Measurements from ENCODE around the gene GRID2. TPM values are rescaled to one million over a fixed set of nuclear protein-coding genes. Genes with fewer than 3 reads are reported as not detected.

Gene GRID2
- total RNA-seq, 1 experiment from 2014 or later: not detected

- no peak for DNase-seq (ENCODE audit: extremely low read depth, low read depth)
Measured at GRCh38 chr4:93168053-93168452, 864.3 kb downstream of the GRID2 start.

DNA sequence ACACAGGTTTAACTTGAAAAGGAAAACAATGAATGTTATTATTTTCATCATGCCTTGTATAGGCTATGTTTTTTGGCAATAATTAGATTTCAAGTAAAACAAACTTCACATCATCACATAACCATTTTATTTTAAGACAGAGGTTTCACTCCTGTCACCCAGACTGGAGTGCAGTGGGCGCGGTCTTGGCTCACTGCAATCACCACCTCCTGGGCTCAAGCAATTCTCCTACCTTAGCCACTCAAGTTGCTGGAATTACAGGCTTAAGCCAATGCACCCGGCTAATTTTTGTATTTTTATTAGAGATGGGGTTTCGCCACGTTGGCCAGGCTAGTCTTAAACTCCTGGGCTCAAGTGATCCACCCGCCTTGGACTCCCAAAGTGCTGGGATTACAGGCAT, 866.2 kb downstream of the GRID2 start:
- no peak for DNase-seq (ENCODE audit: extremely low read depth, low read depth)

GRCh38 chr4:93174598-93174997, 870.8 kb downstream of the GRID2 start:
- no peak for DNase-seq (ENCODE audit: extremely low read depth, low read depth)

- no peak for DNase-seq (ENCODE audit: extremely low read depth, low read depth)
Measured at GRCh38 chr4:93178279-93178678, 874.5 kb downstream of the GRID2 start.

DNA sequence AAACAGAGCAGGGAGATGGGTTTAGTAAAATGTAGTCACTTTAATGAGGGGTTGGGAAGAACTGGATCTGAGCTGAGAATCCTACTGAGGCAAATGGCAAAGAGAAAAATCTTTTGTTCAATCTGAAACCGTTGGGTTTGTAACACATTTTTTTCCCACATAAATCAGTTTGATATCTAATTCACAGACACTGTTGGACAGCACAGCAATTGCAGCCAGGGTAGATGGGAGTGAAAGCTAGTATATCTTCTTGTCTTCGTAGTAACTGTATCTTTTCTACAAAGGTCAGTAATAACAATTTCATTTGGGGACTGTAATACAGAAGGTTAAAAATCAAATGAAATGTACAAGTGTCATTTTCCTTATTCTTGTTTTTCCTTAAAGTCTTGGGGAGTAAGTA, 875.3 kb downstream of the GRID2 start:
- no peak for DNase-seq (ENCODE audit: extremely low read depth, low read depth)

- no peak for DNase-seq (ENCODE audit: extremely low read depth, low read depth)
Measured at GRCh38 chr4:93182722-93183121, 879.0 kb downstream of the GRID2 start.

- DNase-seq (ENCODE audit: extremely low read depth, low read depth): no peak
Measured at GRCh38 chr4:93183576-93183975, 879.8 kb downstream of the GRID2 start.

- no peak for DNase-seq (ENCODE audit: extremely low read depth, low read depth)
Measured at GRCh38 chr4:93184053-93184452, 880.3 kb downstream of the GRID2 start.

- no peak for DNase-seq (ENCODE audit: extremely low read depth, low read depth)
Measured at GRCh38 chr4:93186846-93187245, 883.1 kb downstream of the GRID2 start.

- DNase-seq (ENCODE audit: extremely low read depth, low read depth): no peak
Measured at GRCh38 chr4:93187466-93187865, 883.7 kb downstream of the GRID2 start.

DNA sequence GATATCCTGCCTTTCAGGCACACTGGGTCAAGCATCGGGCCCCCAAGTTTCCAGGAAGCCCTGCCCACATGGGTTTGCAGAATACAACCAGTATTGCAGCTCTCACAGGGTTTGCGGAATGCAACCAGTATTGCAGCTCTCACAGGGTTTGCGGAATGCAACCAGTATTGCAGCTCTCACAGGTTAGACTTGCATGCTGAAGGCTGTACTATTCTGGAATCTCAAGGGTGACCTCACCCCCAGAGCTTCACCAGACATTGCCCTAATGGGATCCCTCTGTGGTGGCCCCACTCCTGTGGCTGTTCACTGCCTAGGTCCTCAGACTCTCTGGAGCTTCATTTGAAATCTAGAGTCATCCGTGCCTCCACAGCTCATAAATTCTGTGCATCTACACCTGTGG, 884.1 kb downstream of the GRID2 start:
- DNase-seq (ENCODE audit: extremely low read depth, low read depth): no peak

DNA sequence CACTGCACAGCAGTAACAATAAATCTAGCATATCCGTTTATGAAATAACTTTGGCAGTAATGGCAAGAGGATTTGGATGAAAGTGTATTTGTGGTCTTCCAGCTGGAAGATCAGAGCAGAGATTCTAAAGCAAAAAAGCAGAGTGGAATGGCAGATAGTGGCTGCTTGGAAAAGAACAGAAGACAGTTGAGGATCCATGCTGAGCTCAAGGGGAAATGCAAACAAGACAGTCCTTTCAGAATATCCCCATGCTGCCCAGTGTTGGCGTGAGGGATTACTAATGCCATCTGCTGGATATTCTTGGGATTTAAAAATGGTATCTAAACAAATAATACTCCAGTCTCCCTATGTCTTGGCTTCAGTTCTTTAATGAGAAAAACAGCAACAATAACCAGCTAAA, 895.7 kb downstream of the GRID2 start:
- DNase-seq (ENCODE audit: extremely low read depth, low read depth): peak; percentile 41

DNA sequence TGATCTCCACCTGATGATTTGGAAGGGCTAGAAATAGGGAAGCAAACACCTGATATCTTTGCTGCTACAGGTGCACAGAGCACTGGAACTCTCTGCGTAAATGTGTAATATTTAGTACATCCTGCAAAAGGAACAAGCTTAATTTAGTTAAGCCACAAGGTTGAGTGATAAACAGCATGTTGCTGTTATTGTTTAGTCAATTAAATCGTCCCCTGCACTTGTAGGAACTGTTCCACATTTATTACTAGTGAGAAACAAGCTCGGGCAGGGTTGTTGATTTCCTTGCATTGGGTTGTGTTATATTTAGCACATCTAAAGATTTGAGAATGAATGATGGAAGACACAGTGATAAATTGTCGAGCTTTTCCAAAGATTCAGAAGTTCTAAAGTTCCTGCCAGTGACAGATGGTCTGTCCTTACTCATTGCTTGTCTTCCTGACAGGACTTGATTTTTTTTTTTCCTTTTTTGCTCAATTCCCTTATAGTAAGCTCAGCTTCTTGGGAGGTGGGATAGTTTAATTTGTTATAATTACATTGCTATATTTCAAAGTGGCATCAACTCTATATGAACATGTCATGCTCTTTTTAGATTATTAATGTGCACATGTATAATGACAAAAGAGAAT, 897.8 kb downstream of the GRID2 start:
- no peak for DNase-seq (ENCODE audit: extremely low read depth, low read depth)

GRCh38 chr4:93203708-93204107, 899.9 kb downstream of the GRID2 start:
- DNase-seq (ENCODE audit: extremely low read depth, low read depth): peak; percentile 3

DNA sequence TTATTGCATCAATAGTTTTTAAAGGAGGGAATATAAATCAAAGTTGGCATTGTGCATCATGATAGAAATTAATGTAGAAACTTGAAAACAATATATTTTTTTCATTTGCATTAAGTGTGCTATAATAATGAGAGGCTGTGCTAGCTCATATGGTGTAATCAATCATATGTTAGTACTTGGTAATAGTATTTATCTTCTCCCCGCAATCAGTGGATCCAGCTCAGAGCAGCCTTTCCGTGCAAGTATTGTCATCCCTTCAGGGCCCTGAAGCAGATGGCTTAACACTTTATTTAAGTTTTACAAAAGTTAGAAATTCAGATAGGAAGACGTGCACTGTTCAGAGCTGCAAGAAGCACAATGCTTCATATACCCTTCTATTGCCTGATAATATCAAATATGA, 908.5 kb downstream of the GRID2 start:
- DNase-seq (ENCODE audit: extremely low read depth, low read depth): no peak

- no peak for DNase-seq (ENCODE audit: extremely low read depth, low read depth)
Measured at GRCh38 chr4:93216646-93217045, 912.9 kb downstream of the GRID2 start.

DNA sequence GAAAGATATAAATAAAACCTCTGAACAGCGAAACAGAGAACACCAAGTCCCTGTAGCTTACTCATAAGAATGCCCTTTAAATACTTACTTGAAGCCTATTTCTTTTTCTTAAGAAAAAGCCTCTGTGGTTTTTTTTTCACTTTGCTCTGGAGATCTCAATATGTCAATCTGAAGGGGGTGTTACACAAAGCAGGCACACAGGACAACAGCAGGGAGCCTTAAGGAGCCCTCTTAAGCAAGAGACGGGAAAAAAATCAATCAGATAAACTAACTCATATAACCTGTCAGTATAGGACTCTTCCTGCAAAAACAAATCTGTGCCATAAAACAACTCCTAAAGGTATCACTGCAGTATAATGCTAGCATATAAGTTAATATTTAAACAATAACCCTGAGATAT, 913.7 kb downstream of the GRID2 start:
- no peak for DNase-seq (ENCODE audit: extremely low read depth, low read depth)

- no peak for DNase-seq (ENCODE audit: extremely low read depth, low read depth)
Measured at GRCh38 chr4:93221771-93222170, 918.0 kb downstream of the GRID2 start.

- no peak for DNase-seq (ENCODE audit: extremely low read depth, low read depth)
Measured at GRCh38 chr4:93228021-93228420, 924.3 kb downstream of the GRID2 start.

GRCh38 chr4:93232883-93233282, 929.1 kb downstream of the GRID2 start:
- no peak for DNase-seq (ENCODE audit: extremely low read depth, low read depth)

- no peak for DNase-seq (ENCODE audit: extremely low read depth, low read depth)
Measured at GRCh38 chr4:93237521-93237920, 933.8 kb downstream of the GRID2 start.

DNA sequence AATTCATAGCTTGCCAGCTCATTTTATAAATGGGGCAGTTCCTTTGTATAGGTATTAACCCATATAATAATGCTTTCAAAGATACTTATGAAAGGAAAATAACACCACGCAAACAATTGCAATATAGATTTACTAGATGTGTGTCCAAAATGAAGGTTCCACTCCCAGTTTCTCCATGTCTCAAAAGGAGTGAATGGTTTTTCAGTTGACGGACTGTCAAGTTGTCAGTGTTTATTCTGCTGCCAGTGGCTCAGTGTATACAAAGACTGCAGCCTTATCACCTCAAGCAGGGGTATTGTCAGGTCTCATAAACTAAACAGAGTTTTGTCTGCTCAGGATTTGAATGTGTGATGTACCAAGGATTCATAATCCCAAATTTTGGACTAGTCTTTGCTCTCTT, 939.5 kb downstream of the GRID2 start:
- no peak for DNase-seq (ENCODE audit: extremely low read depth, low read depth)

DNA sequence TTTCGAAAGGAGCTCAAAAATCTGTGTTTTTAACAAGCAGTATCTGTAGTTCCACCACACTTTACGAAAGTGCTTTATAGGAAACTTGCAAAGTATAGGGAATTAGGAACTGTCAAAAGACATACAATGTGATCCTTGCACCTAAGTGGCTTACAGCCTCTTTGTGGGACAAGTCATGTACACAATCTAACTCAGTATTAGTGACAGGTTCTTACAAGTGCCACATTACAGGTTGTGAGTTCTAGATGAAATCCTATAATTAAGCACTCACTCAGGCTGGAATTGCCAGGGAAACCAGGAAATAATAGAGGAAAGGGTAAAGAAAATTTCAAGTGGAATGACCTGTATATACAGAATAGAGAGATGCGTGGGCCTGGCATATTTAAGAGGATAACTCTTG, 957.4 kb downstream of the GRID2 start:
- no peak for DNase-seq (ENCODE audit: extremely low read depth, low read depth)

All from NCI-H460 (cell line).